Uterus (tissue), 2 donors: ENCODE measurements around the gene STXBP5L.

Experiments used
- POLR2A ChIP-seq, 2 donors: fragments of 450-650 bp; IDR thresholded peaks; one replicate each; pipeline ENCODE4 v1.6.1; 2016; ENCODE audit warnings: antibody characterized with exemption in 2 of 2, mild to moderate bottlenecking in 1 of 2, moderate library complexity in 1 of 2
- TF ChIP-seq, protein P1 (sequence below), 4 experiments: fragments of 200-600 bp in 2 of 4; fragments of 450-650 bp in 2 of 4; sonication (generic) in 2 of 4; IDR thresholded peaks; one replicate each; pipeline ENCODE4 v1.5.1; 2016 to 2019; ENCODE audit warnings: antibody characterized with exemption in 4 of 4, mild to moderate bottlenecking in 2 of 4, moderate library complexity in 1 of 4

DNA sequence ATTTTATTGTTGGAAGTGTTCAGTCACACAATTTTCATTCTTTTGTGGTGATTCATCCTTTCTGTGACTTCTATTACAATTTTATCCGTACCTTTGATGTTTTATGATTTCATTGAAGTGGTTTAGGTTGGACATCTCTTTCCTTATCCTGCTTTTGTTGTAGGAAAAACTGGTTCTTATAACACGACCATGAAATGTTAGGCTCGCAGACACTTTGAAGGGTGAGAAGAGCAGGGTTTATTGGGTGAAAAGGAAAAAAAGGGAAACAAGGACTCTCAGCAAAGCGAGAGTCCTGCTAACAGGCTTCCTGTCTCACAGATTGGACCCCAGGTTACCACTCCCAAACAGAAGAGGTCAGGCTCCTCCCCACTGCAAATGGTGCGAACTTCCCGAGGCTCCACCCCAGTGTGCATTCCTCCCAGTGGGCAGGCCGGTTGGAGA lies 257.4 kb downstream of the STXBP5L start:
- TF ChIP-seq, protein P1, sequence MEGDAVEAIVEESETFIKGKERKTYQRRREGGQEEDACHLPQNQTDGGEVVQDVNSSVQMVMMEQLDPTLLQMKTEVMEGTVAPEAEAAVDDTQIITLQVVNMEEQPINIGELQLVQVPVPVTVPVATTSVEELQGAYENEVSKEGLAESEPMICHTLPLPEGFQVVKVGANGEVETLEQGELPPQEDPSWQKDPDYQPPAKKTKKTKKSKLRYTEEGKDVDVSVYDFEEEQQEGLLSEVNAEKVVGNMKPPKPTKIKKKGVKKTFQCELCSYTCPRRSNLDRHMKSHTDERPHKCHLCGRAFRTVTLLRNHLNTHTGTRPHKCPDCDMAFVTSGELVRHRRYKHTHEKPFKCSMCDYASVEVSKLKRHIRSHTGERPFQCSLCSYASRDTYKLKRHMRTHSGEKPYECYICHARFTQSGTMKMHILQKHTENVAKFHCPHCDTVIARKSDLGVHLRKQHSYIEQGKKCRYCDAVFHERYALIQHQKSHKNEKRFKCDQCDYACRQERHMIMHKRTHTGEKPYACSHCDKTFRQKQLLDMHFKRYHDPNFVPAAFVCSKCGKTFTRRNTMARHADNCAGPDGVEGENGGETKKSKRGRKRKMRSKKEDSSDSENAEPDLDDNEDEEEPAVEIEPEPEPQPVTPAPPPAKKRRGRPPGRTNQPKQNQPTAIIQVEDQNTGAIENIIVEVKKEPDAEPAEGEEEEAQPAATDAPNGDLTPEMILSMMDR (IDR thresholded peaks at IDR 0.05), result no peak
- no peak for TF ChIP-seq POLR2A (IDR thresholded peaks at IDR 0.05)
